Nephron progenitor cell (in vitro differentiated cells): ENCODE results near the gene VTN.
A peak's percentile ranks its signal among the peaks of the same experiment; 100 is the strongest.
"Not testable (repeated sequence)": the region's sequence is repeated elsewhere in the genome, so short reads cannot be mapped to it uniquely, and the experiment has no call there.

Experiments used
- DNase-seq: peaks from one replicate; pipeline ENCODE4 v3.0.0; 2021
- H3K27ac Mint-ChIP-seq: 2 replicates; pipeline ENCODE4 v1.8.0; 2021; ENCODE audit warnings: mild to moderate bottlenecking, moderate library complexity, mixed read lengths
- H3K27me3 Mint-ChIP-seq: 2 replicates; pipeline ENCODE4 v1.8.0; 2021; ENCODE audit warnings: mild to moderate bottlenecking, low read depth, mixed read lengths; ENCODE audit not compliant: poor library complexity
- H3K36me3 Mint-ChIP-seq: 2 replicates; pipeline ENCODE4 v1.8.0; 2021; ENCODE audit warnings: low read depth, mixed read lengths
- H3K4me1 Mint-ChIP-seq: 2 replicates; pipeline ENCODE4 v1.8.0; 2021; ENCODE audit warnings: mixed read lengths
- H3K4me3 Mint-ChIP-seq: 2 replicates; pipeline ENCODE4 v1.8.0; 2021; ENCODE audit warnings: mild to moderate bottlenecking, moderate library complexity, mixed read lengths
- H3K9me3 Mint-ChIP-seq: 2 replicates; pipeline ENCODE4 v1.8.0; 2021; ENCODE audit warnings: mild to moderate bottlenecking, moderate library complexity, mixed read lengths
- TF ChIP-seq, protein P1 (sequence below): fragments of 200-600 bp; sonication (generic); IDR thresholded peaks from 2 replicates; pipeline ENCODE4 v1.5.0; 2021; ENCODE audit warnings: antibody characterized with exemption

The VTN gene

GRCh38 chr17:28342313-28342712 lies 27.8 kb downstream of the VTN start:
- Mint-ChIP-seq H3K36me3 (peaks cover 32% of the 10 kb centered on the region), H3K27me3 (no peaks in the 10 kb centered on the region), H3K27ac (no peak overlapping the region), H3K4me1 (peaks cover 6% of the 10 kb centered on the region), H3K4me3 (no peak overlapping the region), H3K9me3 (no peaks in the 10 kb centered on the region)
- no peak for DNase-seq
- TF ChIP-seq, protein P1, sequence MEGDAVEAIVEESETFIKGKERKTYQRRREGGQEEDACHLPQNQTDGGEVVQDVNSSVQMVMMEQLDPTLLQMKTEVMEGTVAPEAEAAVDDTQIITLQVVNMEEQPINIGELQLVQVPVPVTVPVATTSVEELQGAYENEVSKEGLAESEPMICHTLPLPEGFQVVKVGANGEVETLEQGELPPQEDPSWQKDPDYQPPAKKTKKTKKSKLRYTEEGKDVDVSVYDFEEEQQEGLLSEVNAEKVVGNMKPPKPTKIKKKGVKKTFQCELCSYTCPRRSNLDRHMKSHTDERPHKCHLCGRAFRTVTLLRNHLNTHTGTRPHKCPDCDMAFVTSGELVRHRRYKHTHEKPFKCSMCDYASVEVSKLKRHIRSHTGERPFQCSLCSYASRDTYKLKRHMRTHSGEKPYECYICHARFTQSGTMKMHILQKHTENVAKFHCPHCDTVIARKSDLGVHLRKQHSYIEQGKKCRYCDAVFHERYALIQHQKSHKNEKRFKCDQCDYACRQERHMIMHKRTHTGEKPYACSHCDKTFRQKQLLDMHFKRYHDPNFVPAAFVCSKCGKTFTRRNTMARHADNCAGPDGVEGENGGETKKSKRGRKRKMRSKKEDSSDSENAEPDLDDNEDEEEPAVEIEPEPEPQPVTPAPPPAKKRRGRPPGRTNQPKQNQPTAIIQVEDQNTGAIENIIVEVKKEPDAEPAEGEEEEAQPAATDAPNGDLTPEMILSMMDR, result no peak

- Mint-ChIP-seq H3K9me3 (no peaks in the 10 kb centered on the region), H3K4me3 (no peak overlapping the region), H3K27ac (no peak overlapping the region), H3K27me3 (no peaks in the 10 kb centered on the region), H3K36me3 (peaks cover 24% of the 10 kb centered on the region), H3K4me1 (peaks cover 14% of the 10 kb centered on the region)
- DNase-seq, result no peak
- TF ChIP-seq, protein P1, result no peak
Measured at GRCh38 chr17:28341516-28341915, 28.6 kb downstream of the VTN start.

GRCh38 chr17:28340374-28340773 lies 29.7 kb downstream of the VTN start:
- Mint-ChIP-seq H3K9me3 (no peaks in the 10 kb centered on the region), H3K4me1 (peaks cover 19% of the 10 kb centered on the region), H3K4me3 (no peak overlapping the region), H3K27me3 (no peaks in the 10 kb centered on the region), H3K27ac (no peak overlapping the region), H3K36me3 (peaks cover 16% of the 10 kb centered on the region)
- no peak for DNase-seq
- TF ChIP-seq, protein P1, result no peak

GRCh38 chr17:28339431-28339830 lies 30.7 kb downstream of the VTN start:
- no peaks in the 10 kb centered on the region for H3K9me3 Mint-ChIP-seq
- peaks cover 26% of the 10 kb centered on the region for H3K4me1 Mint-ChIP-seq
- H3K4me3 Mint-ChIP-seq, result no peak overlapping the region
- DNase-seq, result no peak
- H3K36me3 Mint-ChIP-seq, result peaks cover 16% of the 10 kb centered on the region
- TF ChIP-seq, protein P1, result no peak
- no peak overlapping the region for H3K27ac Mint-ChIP-seq
- H3K27me3 Mint-ChIP-seq, result no peaks in the 10 kb centered on the region

DNA sequence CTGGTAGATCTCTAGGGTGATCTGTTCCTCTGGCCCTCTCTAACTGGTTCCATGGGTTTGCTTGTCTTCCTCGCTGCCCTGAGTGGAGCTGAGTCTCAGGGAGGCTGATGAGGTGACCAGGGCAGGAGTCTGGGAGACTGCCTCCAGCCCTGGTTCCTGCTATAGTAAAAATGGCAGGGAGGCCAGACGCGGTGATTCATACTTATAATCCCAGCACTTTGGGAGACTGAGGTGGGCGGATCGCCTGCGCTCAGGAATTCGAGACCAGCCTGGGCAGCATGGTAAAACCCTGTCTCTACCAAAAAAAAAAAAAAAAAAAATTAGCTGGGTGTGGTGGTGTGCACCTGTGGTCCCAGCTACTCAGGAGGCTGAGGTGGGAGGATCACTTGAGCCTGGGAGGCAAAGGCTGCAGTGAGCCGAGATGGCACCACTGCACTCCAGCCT lies 31.3 kb downstream of the VTN start:
- DNase-seq, H3K27me3 Mint-ChIP-seq, H3K27ac Mint-ChIP-seq, H3K4me3 Mint-ChIP-seq, H3K9me3 Mint-ChIP-seq: not testable (repeated sequence)
- peaks cover 32% of the 10 kb centered on the region for H3K4me1 Mint-ChIP-seq
- H3K36me3 Mint-ChIP-seq, result peaks cover 13% of the 10 kb centered on the region

- H3K36me3 Mint-ChIP-seq, result peaks cover 11% of the 10 kb centered on the region
- H3K4me1 Mint-ChIP-seq, result peaks cover 35% of the 10 kb centered on the region
- no peak for DNase-seq
- H3K27ac Mint-ChIP-seq, result no peak overlapping the region
- no peaks in the 10 kb centered on the region for H3K27me3 Mint-ChIP-seq
- H3K9me3 Mint-ChIP-seq, result no peaks in the 10 kb centered on the region
- peak overlapping the region; percentile 100 for H3K4me3 Mint-ChIP-seq
- TF ChIP-seq, protein P1, result no peak
Measured at GRCh38 chr17:28338056-28338768, 31.9 kb downstream of the VTN start.
